Activated naive CD4-positive, alpha-beta T cell treated with anti-CD3 and anti-CD28 coated beads, Interleukin-2, amount 10 ng/mL, durations not matched to agents 7 days and 5 days (primary cell): ENCODE results near the gene NEK10.

Experiments used
- CTCF ChIA-PET: fragments of 350-600 bp; sonication (Branson Sonifier 250); formaldehyde crosslinking; loops from one replicate; lab custom pipeline; 2021; ENCODE audit warnings: antibody characterized with exemption; lab: Charles Lee
- DNase-seq: peaks from one replicate; pipeline ENCODE4 v3.0.0-alpha.2; 2020
- H3K27ac Mint-ChIP-seq: one replicate; pipeline ENCODE4 v1.8.0; 2021; ENCODE audit warnings: mild to moderate bottlenecking, moderate library complexity, mixed read lengths
- H3K27me3 Mint-ChIP-seq: one replicate; pipeline ENCODE4 v1.8.0; 2021; ENCODE audit warnings: mild to moderate bottlenecking, mixed read lengths
- H3K36me3 Mint-ChIP-seq: one replicate; pipeline ENCODE4 v1.8.0; 2021; ENCODE audit warnings: mixed read lengths
- H3K4me1 Mint-ChIP-seq: one replicate; pipeline ENCODE4 v1.8.0; 2021; ENCODE audit warnings: mixed read lengths
- H3K4me3 Mint-ChIP-seq: one replicate; pipeline ENCODE4 v1.8.0; 2021; ENCODE audit warnings: mild to moderate bottlenecking, moderate library complexity, mixed read lengths
- H3K9me3 Mint-ChIP-seq: one replicate; pipeline ENCODE4 v1.8.0; 2021; ENCODE audit warnings: mixed read lengths

NEK10 gene

GRCh38 chr3:27093771-27094170, 275.4 kb downstream of the NEK10 start:
- H3K27me3 Mint-ChIP-seq, result no peaks in the 10 kb centered on the region
- H3K36me3 Mint-ChIP-seq, result no peaks in the 10 kb centered on the region
- no peak overlapping the region for H3K4me3 Mint-ChIP-seq
- H3K27ac Mint-ChIP-seq, result no peak overlapping the region
- H3K9me3 Mint-ChIP-seq, result no peaks in the 10 kb centered on the region
- no peak for DNase-seq
- no peaks in the 10 kb centered on the region for H3K4me1 Mint-ChIP-seq
- CTCF ChIA-PET, result no interaction called here

- Mint-ChIP-seq H3K4me1 (no peaks in the 10 kb centered on the region), H3K9me3 (no peaks in the 10 kb centered on the region), H3K36me3 (no peaks in the 10 kb centered on the region), H3K27me3 (no peaks in the 10 kb centered on the region), H3K27ac (no peak overlapping the region), H3K4me3 (no peak overlapping the region)
- no peak for DNase-seq
- CTCF ChIA-PET, result no interaction called here
These were observed 278.7 kb downstream of the NEK10 start for GRCh38 chr3:27090275-27091041.

- DNase-seq, result no peak
- Mint-ChIP-seq H3K27ac (no peak overlapping the region), H3K4me1 (no peaks in the 10 kb centered on the region), H3K36me3 (no peaks in the 10 kb centered on the region), H3K9me3 (no peaks in the 10 kb centered on the region), H3K27me3 (no peaks in the 10 kb centered on the region), H3K4me3 (no peak overlapping the region)
- CTCF ChIA-PET, result no interaction called here
These were observed 279.5 kb downstream of the NEK10 start for GRCh38 chr3:27089645-27090044.

GRCh38 chr3:27089068-27089467, 280.1 kb downstream of the NEK10 start:
- no peaks in the 10 kb centered on the region for H3K36me3 Mint-ChIP-seq
- H3K27me3 Mint-ChIP-seq, result no peaks in the 10 kb centered on the region
- H3K27ac Mint-ChIP-seq, result no peak overlapping the region
- CTCF ChIA-PET, result no interaction called here
- DNase-seq, result no peak
- H3K9me3 Mint-ChIP-seq, result no peaks in the 10 kb centered on the region
- H3K4me3 Mint-ChIP-seq, result no peak overlapping the region
- H3K4me1 Mint-ChIP-seq, result no peaks in the 10 kb centered on the region

- Mint-ChIP-seq H3K36me3 (no peaks in the 10 kb centered on the region), H3K27me3 (no peaks in the 10 kb centered on the region), H3K4me3 (no peak overlapping the region), H3K4me1 (no peaks in the 10 kb centered on the region), H3K27ac (no peak overlapping the region), H3K9me3 (no peaks in the 10 kb centered on the region)
- CTCF ChIA-PET, result interaction anchor here (0.6 kb wide), 1 partner anchor 703 kb away, joined by 3 read pairs; no protein-coding TSS in a partner anchor
- no peak for DNase-seq
These were observed 283.1 kb downstream of the NEK10 start for GRCh38 chr3:27085829-27086730.

- no peaks in the 10 kb centered on the region for H3K27me3 Mint-ChIP-seq
- H3K4me1 Mint-ChIP-seq, result no peaks in the 10 kb centered on the region
- H3K9me3 Mint-ChIP-seq, result no peaks in the 10 kb centered on the region
- H3K36me3 Mint-ChIP-seq, result no peaks in the 10 kb centered on the region
- DNase-seq, result no peak
- CTCF ChIA-PET, result no interaction called here
- no peak overlapping the region for H3K4me3 Mint-ChIP-seq
- H3K27ac Mint-ChIP-seq, result no peak overlapping the region
These were observed 287.1 kb downstream of the NEK10 start for GRCh38 chr3:27081992-27082607.

GRCh38 chr3:27081566-27081965, 287.6 kb downstream of the NEK10 start:
- DNase-seq, result no peak
- Mint-ChIP-seq H3K9me3 (peaks cover under 1% of the 10 kb centered on the region), H3K27me3 (no peaks in the 10 kb centered on the region), H3K27ac (no peak overlapping the region), H3K36me3 (no peaks in the 10 kb centered on the region), H3K4me1 (no peaks in the 10 kb centered on the region), H3K4me3 (no peak overlapping the region)
- CTCF ChIA-PET, result no interaction called here

- Mint-ChIP-seq H3K27me3 (no peaks in the 10 kb centered on the region), H3K27ac (no peak overlapping the region), H3K36me3 (no peaks in the 10 kb centered on the region), H3K4me3 (no peak overlapping the region), H3K9me3 (peaks cover 2% of the 10 kb centered on the region), H3K4me1 (no peaks in the 10 kb centered on the region)
- CTCF ChIA-PET, result no interaction called here
- no peak for DNase-seq
These were observed 289.0 kb downstream of the NEK10 start for GRCh38 chr3:27080258-27080525.

- no peaks in the 10 kb centered on the region for H3K4me1 Mint-ChIP-seq
- H3K4me3 Mint-ChIP-seq, result no peak overlapping the region
- no peak overlapping the region for H3K27ac Mint-ChIP-seq
- H3K9me3 Mint-ChIP-seq, result peaks cover 2% of the 10 kb centered on the region
- CTCF ChIA-PET, result no interaction called here
- DNase-seq, result no peak
- H3K27me3 Mint-ChIP-seq, result no peaks in the 10 kb centered on the region
- H3K36me3 Mint-ChIP-seq, result no peaks in the 10 kb centered on the region
These were observed 289.5 kb downstream of the NEK10 start for GRCh38 chr3:27079427-27080257.

- no peak overlapping the region for H3K27ac Mint-ChIP-seq
- H3K27me3 Mint-ChIP-seq, result no peaks in the 10 kb centered on the region
- DNase-seq, result no peak
- CTCF ChIA-PET, result no interaction called here
- peaks cover 2% of the 10 kb centered on the region for H3K9me3 Mint-ChIP-seq
- H3K4me3 Mint-ChIP-seq, result no peak overlapping the region
- no peaks in the 10 kb centered on the region for H3K36me3 Mint-ChIP-seq
- H3K4me1 Mint-ChIP-seq, result no peaks in the 10 kb centered on the region
These were observed 290.8 kb downstream of the NEK10 start for GRCh38 chr3:27078246-27078913.

- Mint-ChIP-seq H3K4me3 (no peak overlapping the region), H3K27ac (no peak overlapping the region), H3K4me1 (no peaks in the 10 kb centered on the region), H3K27me3 (no peaks in the 10 kb centered on the region), H3K36me3 (no peaks in the 10 kb centered on the region), H3K9me3 (peaks cover 2% of the 10 kb centered on the region)
- CTCF ChIA-PET, result no interaction called here
- no peak for DNase-seq
These were observed 292.2 kb downstream of the NEK10 start for GRCh38 chr3:27076815-27077630.

GRCh38 chr3:27074914-27075313, 294.3 kb downstream of the NEK10 start:
- CTCF ChIA-PET, result no interaction called here
- Mint-ChIP-seq H3K4me3 (no peak overlapping the region), H3K36me3 (no peaks in the 10 kb centered on the region), H3K27me3 (no peaks in the 10 kb centered on the region), H3K9me3 (peaks cover 2% of the 10 kb centered on the region), H3K4me1 (no peaks in the 10 kb centered on the region), H3K27ac (no peak overlapping the region)
- DNase-seq, result no peak

GRCh38 chr3:27073912-27074311, 295.3 kb downstream of the NEK10 start:
- CTCF ChIA-PET, result no interaction called here

More at GRCh38 chr3:27073912-27074311, 295.3 kb downstream of the NEK10 start:
- Mint-ChIP-seq H3K27me3 (no peaks in the 10 kb centered on the region), H3K36me3 (no peaks in the 10 kb centered on the region), H3K4me1 (no peaks in the 10 kb centered on the region), H3K4me3 (no peak overlapping the region), H3K9me3 (peaks cover 2% of the 10 kb centered on the region), H3K27ac (no peak overlapping the region)
- no peak for DNase-seq
